ENCODE results near the gene SLC29A2. TPM values are rescaled to one million over a fixed set of nuclear protein-coding genes. Genes with fewer than 3 reads are reported as not detected.
"Not testable (repeated sequence)": the region's sequence is repeated elsewhere in the genome, so short reads cannot be mapped to it uniquely, and the experiment has no call there.

The SLC29A2 gene
- total RNA-seq, 1 experiment from 2014 or later, result not detected

DNA sequence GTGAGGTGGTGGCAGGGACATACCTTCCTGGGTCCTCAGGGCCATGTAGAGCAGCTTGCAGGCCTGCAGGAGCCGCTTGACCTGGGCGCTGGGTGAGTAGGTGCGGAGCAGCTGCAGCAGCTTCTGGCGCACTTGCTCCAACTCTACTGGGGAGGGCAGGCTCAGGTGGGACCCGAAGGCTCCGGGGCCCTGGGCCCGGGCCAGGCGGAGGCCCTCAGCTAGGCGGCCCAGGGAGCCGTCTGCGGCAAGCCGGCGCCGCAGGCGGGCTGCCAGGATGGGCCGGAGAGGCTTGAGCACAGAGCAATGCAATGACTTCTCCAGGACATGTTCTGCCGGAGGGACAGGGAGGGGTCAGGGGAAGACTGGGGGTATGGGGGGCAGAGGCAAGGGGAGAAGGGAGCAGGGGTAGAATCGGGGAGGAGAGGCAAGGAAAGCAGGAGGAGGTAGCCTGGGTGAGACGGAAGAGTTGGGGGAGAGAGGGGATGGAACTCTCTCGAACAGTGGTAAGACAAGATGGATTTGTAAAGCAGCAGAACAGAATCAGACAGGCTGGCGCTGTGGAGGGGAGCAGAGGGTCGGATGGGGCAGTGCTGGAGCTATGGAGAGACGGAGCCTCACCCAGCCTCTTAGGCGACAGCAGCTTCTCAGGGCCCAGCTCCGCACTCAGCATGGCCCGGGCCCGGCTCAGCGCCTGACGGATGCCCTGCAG, 37.5 kb downstream of the SLC29A2 start:
- no peak for DNase-seq (ENCODE audit: low spot score)

DNA sequence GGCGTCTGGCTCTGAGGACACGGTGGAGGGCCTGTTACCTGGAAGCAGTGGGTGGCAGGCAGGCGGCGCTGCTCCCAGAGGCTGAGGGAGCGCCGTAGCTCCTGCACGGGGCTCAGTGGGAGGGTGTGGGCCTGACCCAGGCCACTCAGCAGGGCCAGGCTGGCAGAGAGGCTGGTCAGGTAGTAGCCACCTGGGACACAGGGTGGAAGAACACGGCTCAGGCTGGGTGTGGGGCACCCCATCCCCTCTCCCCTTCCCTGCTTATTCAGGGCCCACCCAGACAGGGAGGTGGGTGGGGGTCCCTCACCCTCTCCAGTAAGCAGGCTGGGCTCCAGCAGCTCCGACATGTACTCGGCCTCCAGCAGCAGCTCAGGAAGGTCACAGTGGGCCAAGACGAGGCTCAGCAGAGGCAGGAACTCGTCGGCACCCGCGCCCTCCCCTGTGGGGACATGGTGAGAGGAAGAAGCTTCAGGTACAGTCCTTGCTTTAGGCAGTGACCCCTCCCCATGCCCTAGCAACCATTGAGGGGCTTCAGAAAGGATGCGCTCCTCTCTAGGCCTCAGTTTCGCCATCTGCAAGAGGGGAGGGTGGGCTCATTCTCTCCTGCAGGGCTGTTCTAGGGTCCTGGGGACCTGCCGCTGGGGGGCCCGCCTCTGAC, 38.2 kb downstream of the SLC29A2 start:
- no peak for DNase-seq (ENCODE audit: low spot score)

DNA sequence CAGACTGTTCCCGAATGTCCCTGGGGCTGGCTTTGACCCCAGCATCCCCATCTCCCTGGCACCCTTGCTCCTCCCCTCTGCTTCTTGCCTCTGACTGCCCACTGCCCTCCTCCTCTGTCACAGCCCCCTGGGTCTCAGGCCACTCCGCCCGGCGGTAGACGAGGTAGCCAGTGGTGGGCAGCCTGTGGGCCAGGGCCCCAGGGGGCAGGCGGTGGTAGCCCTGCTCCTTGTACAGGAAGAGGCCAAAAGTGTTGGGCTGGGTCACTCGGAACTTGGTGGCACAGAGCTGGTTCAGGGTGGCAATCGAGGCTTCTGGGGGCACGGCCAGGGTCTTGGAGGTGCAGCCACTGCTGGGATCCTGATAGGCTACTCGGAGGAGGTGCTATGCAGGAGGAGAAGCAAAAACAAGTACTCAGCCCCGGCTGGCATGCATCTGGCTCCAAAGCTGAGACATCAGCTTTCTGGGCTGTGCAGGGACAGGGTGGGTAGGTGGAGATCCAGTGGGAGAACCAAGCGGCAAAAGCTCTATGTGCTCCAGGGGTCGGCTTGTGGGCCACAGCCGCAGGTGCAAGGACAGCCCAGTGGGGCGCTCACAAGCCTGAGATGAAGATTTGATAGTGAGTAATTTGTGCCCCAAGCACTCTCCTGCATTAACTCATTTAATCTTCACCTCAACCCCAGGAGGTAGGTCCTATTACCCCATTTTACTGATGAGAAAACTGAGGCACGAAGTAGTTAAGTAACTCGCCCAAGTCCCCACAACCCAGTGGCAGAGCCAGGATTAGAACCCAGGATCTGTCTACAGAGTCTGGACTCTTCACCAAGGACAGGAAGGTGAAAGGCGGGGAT, 39.0 kb downstream of the SLC29A2 start:
- no peak for DNase-seq (ENCODE audit: low spot score)

DNA sequence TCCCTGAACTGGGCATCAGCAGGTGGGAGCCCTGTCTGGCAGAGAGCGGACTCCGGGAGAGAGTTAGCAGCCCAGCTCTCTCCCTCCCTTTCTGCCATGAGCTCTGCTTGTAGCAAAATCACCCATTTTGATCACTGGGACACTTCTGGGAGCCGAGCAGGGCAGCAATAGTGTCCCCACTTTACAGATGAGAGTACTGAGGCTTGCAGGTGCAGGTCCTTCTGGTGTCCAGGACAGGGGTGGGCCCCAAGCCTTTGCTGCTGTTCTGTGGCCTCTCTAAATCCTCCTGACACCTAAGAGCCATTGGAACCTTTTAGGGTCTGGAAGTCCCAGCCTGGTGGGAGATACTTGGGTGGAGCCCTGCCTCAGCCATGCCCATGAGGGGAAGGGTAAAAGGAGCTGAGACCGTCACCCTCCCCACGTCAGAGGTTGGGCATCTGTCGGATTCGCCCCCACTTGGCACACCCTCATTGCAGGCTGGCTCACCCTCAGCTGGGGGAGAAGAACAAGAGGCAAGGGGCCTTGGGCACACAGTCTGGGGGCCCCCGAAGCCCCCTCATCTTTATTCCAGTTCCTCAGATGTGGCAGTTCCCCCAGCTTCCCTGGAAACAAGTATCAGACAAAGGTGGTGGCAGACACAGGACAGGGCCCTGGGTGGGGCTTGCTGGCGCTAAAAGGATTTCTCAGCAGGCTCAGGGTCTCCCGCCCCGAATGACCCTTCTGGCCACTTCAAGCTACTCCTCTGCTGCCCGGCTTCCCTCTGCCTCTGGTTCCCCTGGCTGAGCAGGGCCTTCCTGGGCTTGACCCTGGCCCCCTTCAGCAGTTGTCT, 39.8 kb downstream of the SLC29A2 start:
- DNase-seq (ENCODE audit: low spot score), result no peak

DNA sequence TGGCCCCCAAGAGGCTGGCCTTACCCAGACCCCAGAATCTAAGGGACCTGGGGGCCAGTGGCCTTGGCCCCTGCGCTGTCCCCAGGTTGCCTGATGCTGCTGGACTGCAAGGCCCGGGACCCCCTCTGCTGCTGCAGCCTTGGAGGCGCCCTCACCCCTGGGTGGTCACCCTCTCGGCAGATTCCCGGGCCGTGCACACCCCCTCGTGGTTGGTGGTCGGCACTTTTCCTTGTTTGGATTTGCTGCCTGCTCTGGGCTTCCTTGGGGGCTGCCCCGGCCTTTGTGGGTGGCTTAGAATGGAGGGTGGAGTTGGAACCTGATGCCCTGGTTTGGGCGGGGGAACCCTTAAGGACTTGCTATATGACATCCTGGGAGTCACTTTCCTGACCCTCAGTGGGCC, 40.6 kb downstream of the SLC29A2 start:
- DNase-seq (ENCODE audit: low spot score), result no peak

DNA sequence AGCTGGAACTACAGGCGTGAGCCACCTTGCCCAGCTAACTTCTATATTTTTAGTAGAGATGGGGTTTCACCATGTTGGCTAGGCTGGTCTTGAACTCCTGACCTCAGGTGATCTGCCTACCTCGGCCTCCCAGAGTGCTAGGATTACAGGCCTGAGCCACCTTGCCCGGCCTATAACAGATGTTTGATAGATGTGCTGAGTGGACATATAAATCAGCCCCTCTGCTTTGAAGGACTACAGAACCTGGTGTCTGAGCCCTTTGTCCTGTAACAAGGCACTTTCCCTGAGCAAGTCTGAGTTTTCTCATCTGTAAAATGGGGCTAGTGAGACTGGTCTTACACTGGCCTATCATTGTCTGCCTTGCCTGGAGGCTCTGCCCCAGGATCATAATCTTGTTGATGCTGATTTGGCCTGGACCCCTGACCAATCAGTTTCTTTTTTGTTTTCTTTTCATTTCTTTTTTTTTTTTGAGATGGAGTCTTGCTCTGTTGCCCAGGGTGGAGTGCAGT, 42.3 kb downstream of the SLC29A2 start:
- DNase-seq (ENCODE audit: low spot score), result no peak

DNA sequence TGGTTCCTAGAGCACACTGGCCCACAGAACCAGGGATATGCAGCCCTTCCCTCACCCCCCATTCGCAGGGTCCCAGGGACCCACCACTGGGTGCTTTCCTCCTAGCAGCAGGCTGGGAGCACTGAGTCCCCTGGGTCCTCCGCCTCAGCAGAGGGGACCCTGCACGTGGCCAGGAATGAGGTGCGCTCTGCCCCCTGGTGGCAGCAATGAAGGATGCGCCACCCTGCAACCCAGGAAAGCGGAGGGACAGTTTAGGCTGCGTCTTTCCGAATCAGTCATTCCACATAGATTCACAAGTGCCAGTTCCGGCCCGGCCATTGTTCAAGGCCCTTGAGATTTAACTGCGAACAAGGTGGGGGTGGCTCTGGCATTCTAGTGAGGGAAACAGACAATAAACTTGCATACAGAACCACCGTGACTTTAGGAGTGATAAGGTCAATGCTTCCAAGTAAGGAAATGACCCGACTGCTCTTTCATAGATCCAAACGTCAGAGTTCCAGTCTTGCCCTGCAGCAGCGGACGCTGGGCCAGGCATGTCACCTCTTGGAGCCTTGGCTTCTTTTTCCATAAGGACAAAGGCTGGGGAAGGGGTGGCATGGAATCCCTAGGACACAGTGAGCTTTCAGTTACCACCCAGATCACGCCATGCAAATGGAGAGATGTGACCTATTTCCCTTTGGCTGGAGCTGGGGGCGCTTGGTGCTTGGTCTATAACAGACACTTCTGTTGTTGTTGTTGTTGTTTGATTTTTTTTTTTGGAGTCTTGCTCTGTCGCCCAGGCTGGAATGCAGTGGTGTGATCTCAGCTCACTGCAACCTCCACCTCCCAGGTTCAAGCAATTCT, 43.0 kb downstream of the SLC29A2 start:
- DNase-seq (ENCODE audit: low spot score), result peak; percentile 71

DNA sequence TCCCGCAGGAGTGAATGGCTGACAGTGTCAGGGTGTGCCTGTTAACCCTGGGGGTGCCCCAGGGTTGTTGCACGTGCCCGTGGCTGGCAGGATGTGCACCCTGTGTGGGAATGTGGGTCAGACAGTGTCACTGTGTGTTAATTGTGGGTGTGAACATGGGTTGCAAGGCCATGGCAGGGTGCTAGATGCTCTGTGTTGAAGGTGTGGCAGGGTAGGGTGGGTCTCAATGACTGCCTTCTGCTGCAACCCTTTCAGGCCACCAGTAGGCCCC, 43.6 kb downstream of the SLC29A2 start:
- no peak for DNase-seq (ENCODE audit: low spot score)

DNA sequence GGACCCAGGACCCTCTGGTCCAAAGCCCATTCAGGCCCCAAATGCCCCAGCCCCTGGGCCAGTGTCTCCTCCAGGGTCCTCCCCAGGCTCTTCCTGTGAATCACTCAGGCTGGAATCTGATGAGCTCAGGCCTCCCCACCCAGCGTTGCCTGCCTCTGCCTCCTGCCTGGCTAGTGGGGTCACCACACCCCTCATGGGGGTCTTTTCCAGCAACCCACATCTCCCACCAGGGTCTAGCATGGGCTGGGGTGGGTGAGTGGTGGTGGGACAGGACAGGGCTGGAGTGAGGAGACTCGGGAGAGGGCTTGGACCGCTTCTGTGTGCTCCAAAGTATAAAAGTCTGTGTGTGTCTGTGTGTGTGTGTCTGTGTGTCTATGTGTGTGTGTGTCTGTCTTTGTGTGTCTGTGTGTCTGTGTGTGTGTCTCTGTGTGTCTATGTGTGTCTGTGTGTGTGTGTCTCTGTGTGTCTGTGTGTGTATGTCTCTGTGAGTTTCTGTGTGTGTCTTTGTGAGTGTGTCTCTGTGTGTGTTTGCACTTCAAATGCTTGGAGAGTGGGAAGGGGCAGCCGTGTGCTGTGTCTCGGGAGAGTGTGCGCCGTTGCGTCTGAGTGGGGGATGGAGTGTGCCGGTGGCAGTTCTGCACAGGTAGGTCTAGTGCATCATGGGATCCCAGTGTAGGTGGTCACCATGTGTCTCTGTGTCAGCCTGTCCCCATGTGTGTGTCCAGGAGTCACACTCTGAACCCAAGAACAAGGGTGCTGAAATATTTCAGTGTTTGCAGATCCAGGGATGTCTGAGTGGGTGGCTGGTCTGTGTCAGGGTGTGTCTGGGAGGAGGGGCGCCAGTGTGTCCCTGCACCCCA, 44.2 kb downstream of the SLC29A2 start:
- DNase-seq (ENCODE audit: low spot score), result peak; percentile 62

DNA sequence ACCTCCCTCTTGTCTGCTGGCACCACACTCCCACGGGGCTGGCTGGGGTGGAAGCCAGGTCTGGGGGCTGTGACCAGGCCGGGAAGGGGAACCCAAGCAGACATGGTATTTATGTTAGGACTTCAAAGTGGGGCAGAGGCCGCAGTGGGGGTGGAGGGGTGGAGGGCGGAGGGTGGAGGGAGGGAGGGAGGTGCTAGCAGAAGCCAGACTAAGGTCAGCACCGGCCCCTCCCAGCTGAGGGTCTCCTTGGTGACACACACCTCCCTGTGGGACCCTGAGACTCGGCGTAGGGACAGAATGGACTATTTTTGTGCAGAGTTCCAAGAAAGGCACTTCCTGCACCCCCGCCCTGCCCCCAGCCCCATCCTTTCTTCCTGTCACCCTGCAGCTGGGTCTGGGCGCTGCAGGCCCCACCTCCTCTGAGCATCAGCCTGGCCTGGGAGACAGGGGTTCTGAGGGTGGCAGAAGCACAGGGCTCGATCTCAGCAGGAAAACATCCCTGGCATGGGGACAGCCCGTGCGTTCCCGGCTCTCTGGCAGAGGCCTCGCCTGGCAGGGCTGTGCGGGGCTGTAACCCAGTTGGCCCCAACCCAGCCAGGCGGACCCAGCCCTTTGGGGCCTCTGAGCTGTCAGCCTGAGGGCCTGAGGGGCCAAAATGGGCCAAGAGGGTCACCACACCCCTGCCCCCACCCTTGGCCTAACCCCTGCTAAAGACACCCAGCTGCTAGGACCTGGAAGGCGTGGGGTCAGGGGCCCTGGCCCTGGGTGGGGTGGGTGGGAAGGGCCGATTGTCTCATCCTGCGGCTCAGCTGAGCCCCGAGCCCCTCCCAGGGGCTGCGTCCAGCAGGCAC, 45.1 kb downstream of the SLC29A2 start:
- DNase-seq (ENCODE audit: low spot score), result peak; percentile 67

DNA sequence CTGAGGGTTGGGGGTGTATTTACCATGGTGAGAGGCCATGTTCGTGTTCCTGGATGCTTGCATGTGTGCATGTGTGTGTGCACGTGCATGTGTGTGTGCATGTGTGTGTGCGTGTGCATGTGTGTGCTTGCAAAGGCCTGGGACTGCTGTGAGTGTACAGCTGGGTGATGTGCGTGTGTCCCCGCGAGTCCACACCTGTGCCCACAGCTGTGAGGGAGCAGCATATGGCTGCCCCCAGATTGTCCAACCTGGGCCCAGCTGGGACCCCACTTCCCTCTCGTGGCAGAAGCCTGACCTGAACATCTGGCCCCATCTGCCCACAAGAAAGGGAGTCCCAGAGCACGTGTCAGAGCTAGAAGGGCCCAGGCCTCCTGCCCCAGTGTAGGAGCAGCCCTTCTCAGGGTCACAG, 46.3 kb downstream of the SLC29A2 start:
- no peak for DNase-seq (ENCODE audit: low spot score)

DNA sequence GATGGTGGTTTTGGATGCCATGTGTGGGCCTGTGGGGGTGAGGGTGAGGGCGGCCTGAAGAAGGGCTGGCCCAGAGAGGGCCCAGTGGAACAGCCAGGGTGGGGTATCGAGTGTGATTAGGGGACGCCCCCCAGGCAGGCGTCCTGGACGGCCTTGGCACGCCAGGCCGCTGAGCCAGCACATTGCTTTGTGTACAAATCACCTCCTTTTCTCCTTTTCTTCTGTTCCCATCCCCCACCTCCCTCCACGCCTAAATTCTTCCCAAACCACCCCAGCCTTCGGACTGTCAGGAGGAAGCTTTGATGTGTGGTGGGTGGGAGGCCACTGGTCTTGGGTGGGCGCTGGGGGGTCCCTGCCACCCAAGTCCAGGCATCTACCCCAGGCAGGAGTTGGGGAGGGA, 46.9 kb downstream of the SLC29A2 start:
- no peak for DNase-seq (ENCODE audit: low spot score)

DNA sequence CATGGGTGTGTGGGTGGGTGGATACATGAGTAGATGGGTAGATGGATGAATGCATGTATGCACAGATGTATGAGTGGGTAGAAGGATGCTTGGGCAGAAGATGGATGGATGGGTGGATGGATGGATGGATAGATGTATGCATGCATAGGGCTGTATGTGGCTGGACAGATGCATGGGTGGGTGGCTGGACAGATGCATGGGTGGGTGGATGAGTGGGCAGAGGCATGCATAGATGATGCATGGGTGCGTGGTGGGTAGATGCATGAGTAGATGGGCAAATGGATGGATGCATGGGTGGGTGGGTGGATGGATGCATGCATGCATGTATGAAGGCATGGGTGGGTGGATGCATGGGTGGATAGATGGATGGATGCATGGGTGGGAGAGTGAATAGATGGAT, 47.9 kb downstream of the SLC29A2 start:
- DNase-seq (ENCODE audit: low spot score), result no peak

DNA sequence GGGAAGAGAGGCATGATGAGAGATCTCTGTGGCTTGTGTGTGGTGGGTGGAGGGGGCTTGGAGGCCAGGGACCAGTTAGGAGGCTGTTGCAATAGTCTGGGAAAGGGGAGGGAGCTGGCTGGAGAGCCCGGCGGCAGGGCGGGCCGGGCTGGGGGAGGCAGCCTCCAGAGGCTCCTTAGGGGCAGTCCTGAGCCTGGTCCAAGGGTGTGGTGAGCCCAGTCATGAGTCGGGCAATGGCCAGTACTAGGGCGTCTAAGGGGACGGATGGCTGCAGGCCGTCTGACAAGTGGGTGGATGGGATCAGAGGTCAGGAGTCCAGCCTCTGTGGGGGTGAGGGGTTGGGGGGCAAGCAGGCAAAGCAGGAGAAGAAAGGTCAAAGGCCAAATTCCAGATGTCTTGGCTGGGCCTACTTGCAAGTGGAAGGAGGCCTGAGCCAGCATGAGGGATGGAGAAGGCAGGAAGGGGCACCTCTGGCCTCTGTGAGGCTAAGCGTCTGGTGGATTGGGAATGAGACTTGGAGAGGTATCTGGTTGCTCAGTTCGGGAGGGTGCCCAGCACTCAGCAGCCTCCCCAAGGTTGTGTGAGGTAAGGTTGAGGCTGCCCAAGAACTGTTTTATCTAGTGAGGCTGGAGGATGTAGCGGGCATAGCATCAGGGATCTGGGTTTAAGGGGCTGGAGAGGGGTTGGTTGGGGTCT, 48.7 kb downstream of the SLC29A2 start:
- DNase-seq (ENCODE audit: low spot score), result no peak

DNA sequence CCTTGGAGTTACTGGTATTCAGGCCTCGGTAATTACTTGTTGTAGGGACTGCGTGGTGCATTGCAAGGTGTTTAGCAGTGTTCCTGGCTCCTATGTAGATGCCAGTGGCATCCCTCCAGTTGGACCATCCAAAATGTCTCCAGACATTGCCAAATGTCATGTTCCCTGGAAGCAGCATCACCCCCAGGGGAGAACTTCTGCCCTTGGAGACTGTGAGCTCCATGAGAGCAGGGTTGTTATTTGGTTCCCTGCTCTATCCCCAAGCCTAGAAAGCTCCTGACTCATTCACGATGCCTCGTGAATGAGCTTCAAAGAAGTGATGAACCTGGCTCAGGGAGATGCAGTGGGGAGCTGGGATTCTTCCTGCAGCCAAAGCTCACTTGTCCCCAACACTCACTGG, 50.0 kb downstream of the SLC29A2 start:
- DNase-seq (ENCODE audit: low spot score), result no peak

DNA sequence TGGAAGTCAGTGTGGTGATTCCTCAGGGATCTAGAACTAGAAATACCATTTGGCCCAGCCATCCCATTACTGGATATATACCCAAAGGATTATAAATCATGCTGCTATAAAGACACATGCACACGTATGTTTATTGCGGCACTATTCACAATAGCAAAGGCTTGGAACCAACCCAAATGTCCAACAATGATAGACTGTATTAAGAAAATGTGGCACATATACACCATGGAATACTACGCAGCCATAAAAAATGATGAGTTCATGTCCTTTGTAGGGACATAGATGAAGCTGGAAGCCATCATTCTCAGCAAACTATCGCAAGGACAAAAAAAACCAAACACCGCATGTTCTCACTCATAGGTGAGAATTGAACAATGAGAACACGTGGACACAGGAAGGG, 50.8 kb downstream of the SLC29A2 start:
- not testable (repeated sequence) for DNase-seq (ENCODE audit: low spot score)

DNA sequence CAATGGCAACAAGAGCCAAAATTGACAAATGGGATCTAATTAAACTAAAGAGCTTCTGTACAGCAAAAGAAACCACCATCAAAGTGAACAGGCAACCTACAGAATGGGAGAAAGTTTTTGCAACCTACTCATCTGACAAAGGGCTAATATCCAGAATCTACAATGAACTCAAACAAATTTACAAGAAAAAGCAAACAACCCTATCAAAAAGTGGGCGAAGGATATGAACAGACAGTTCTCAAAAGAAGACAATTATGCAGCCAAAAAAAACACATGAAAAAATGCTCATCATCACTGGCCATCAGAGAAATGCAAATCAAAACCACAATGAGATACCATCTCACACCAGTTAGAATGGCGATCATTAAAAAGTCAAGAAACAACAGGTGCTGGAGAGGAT, 51.3 kb downstream of the SLC29A2 start:
- DNase-seq (ENCODE audit: low spot score), result not testable (repeated sequence)

DNA sequence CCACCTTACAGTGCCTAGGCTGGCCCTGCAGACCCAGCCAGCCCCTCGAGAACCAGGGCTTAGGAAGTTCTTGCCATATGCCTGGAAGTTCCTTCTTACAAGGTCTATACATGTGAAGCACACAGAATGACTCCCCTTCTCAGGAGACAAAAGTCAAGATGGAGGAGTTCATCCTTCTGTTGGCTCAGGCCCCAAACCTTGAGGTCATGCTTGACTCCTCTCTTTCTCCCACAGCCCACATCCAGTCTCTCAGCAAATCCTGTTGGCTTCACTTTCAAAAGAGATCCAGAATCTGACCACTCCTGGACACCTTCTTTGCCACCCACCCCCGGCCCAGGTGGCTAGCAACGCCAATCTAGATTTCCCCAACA, 53.0 kb downstream of the SLC29A2 start:
- no peak for DNase-seq (ENCODE audit: low spot score)
